ENCODE measurements around the gene EHBP1L1. TPM values are rescaled to one million over a fixed set of nuclear protein-coding genes. Genes with fewer than 3 reads are reported as not detected.

EHBP1L1 gene
- total RNA-seq, 4 donors from 2014 or later = 87.3 to 186 (median 110) TPM

- peaks cover 0 to 74% (median 46%) of the 10 kb centered on the region in 4 donors for H3K4me1 ChIP-seq
- H3K9me3 ChIP-seq = no peaks in the 10 kb centered on the region
- peak overlapping the region in 3 of 4 donors; percentile 90 to 96 (median 91) for H3K27ac ChIP-seq
- H3K27me3 ChIP-seq = no peaks in the 10 kb centered on the region
- TF ChIP-seq CTCF (IDR thresholded peaks at IDR 0.05) = no peak
- no peak for TF ChIP-seq POLR2A (IDR thresholded peaks at IDR 0.05)
- no peak for TF ChIP-seq EP300 (IDR thresholded peaks at IDR 0.05)
- H3K4me3 ChIP-seq = peak overlapping the region in 3 of 4 donors; percentile 10 to 90 (median 70)
- no peak for DNase-seq (ENCODE audit: low spot score in 2 of 2)
- 75 to 78% methylated on average over 12 to 16 of the region's 16 CpGs for WGBS, 2 donors
- H3K36me3 ChIP-seq = peaks cover 0 to 63% (median 16%) of the 10 kb centered on the region in 3 donors
Measured at GRCh38 chr11:65641297-65642013, 65.6 kb downstream of the EHBP1L1 start.

Small RNAs within 50 kb of the gene (small RNA-seq; reads per million reads assigned to genes)
- gene AP001362.1 (not detected), gene MIR4690 (not detected)

Other genes with a start within 250 kb of the EHBP1L1 start
- gene DPF2, start 242.2 kb upstream of the EHBP1L1 start, total RNA-seq = 10 to 100 TPM; 44.7 to 47.6 (median 46.2) TPM
- gene TIGD3, start 221.3 kb upstream of the EHBP1L1 start, total RNA-seq = under 1 TPM in 2 of 4 donors, not detected in 2; 0.30 to 0.59 TPM
- 10 to 100 TPM in 2 of 4 donors, 1 to 10 TPM in 2; 1.8 to 22.5 (median 8.5) TPM for gene SLC25A45, start 193.4 kb upstream of the EHBP1L1 start, total RNA-seq
- gene FRMD8, start 189.4 kb upstream of the EHBP1L1 start, total RNA-seq = 100 to 1,000 TPM in 3 of 4 donors, 10 to 100 TPM in 1; 96.5 to 226 (median 128) TPM
- 100 to 1,000 TPM; 427 to 571 (median 461) TPM for gene NEAT1, start 153.3 kb upstream of the EHBP1L1 start, total RNA-seq
- over 10,000 TPM; 20,649 to 23,532 (median 22,230) TPM for gene MALAT1, start 77.0 kb upstream of the EHBP1L1 start, total RNA-seq
- 100 to 1,000 TPM; 109 to 128 (median 112) TPM for gene SCYL1, start 51.0 kb upstream of the EHBP1L1 start, total RNA-seq
- gene LTBP3, start 17.7 kb upstream of the EHBP1L1 start, total RNA-seq = 100 to 1,000 TPM; 236 to 476 (median 386) TPM
- gene ZNRD2, start 5.6 kb upstream of the EHBP1L1 start, total RNA-seq = 10 to 100 TPM; 49.6 to 70.8 (median 56.5) TPM
- gene FAM89B, start 3.5 kb upstream of the EHBP1L1 start, total RNA-seq = 10 to 100 TPM; 40.8 to 55.3 (median 44.6) TPM
- gene KCNK7, start 19.7 kb downstream of the EHBP1L1 start, total RNA-seq = 1 to 10 TPM in 2 of 4 donors, under 1 TPM in 1, not detected in 1; 0.63 to 3.3 (median 1.2) TPM
- gene MAP3K11, start 38.2 kb downstream of the EHBP1L1 start, total RNA-seq = 100 to 1,000 TPM in 1 of 4 donors, 10 to 100 TPM in 3; 64.2 to 112 (median 83.9) TPM
- gene PCNX3, start 39.7 kb downstream of the EHBP1L1 start, total RNA-seq = 10 to 100 TPM; 21.0 to 53.4 (median 29.8) TPM
- 100 to 1,000 TPM in 1 of 4 donors, 10 to 100 TPM in 3; 50.2 to 103 (median 65.0) TPM for gene SIPA1, start 62.0 kb downstream of the EHBP1L1 start, total RNA-seq
- gene RELA, start 86.9 kb downstream of the EHBP1L1 start, total RNA-seq = 10 to 100 TPM; 44.6 to 70.8 (median 51.7) TPM
- 100 to 1,000 TPM in 1 of 4 donors, 10 to 100 TPM in 3; 68.1 to 118 (median 92.3) TPM for gene KAT5, start 136.2 kb downstream of the EHBP1L1 start, total RNA-seq
- gene RNASEH2C, start 144.7 kb downstream of the EHBP1L1 start, total RNA-seq = 100 to 1,000 TPM; 142 to 197 (median 152) TPM
- gene AP5B1, start 204.9 kb downstream of the EHBP1L1 start, total RNA-seq = 10 to 100 TPM; 12.7 to 27.5 (median 18.8) TPM
- not detected for gene OVOL1, start 211.0 kb downstream of the EHBP1L1 start, total RNA-seq

All from tibial nerve (tissue), 4 donors.